Heart left ventricle (tissue), 16 donors: ENCODE data around the gene AP4M1. TPM values are rescaled to one million over a fixed set of nuclear protein-coding genes. Genes with fewer than 3 reads are reported as not detected.

Experiments used
- ATAC-seq, 4 donors: fragments of 200-7000 bp; cut with Tn5 transposase; one replicate each; pipeline ENCODE4 v1.9.1; 2020 to 2022; ENCODE audit warnings: moderate library complexity in 4 of 4, mild to moderate bottlenecking in 3 of 4, moderate number of reproducible peaks in 1 of 4
- DNase-seq, 5 donors: peaks; one replicate each; pipeline ENCODE4 v3.0.0-alpha.2; 2020
- H3K27ac ChIP-seq, 12 donors: fragments of 200-600 bp; sonication (generic) in 4 of 12; one replicate each; pipeline versions ENCODE4 v1.5.0 to v1.8.0; 2016 to 2022; ENCODE audit warnings: mild to moderate bottlenecking in 2 of 12
- H3K27me3 ChIP-seq, 9 donors: fragments of 200-600 bp; sonication (generic) in 2 of 9; one replicate each; pipeline versions ENCODE4 v1.5.1 to v1.8.0; 2016 to 2022; ENCODE audit warnings: mild to moderate bottlenecking in 3 of 9
- H3K36me3 ChIP-seq, 9 donors: fragments of 200-600 bp; sonication (generic) in 2 of 9; one replicate each; pipeline versions ENCODE4 v1.5.0 to v1.8.0; 2018 to 2022; ENCODE audit warnings: mild to moderate bottlenecking in 2 of 9
- H3K4me1 ChIP-seq, 12 donors: fragments of 200-600 bp; sonication (generic) in 4 of 12; one replicate each; pipeline versions ENCODE4 v1.5.0 to v1.8.0; 2016 to 2022; ENCODE audit warnings: mild to moderate bottlenecking in 3 of 12
- H3K4me3 ChIP-seq, 12 donors: fragments of 200-600 bp; sonication (generic) in 4 of 12; one replicate each; pipeline versions ENCODE4 v1.5.0 to v1.8.0; 2017 to 2022; ENCODE audit warnings: mild to moderate bottlenecking in 9 of 12, moderate library complexity in 4 of 12
- H3K9me3 ChIP-seq, 12 donors: fragments of 200-600 bp; sonication (generic) in 4 of 12; one replicate each; pipeline versions ENCODE4 v1.5.0 to v1.8.0; 2016 to 2022; ENCODE audit warnings: mild to moderate bottlenecking in 1 of 12
- CTCF ChIP-seq, 12 donors: fragments of 200-600 bp; sonication (generic) in 4 of 12; IDR thresholded peaks; one replicate each; pipeline versions ENCODE4 v1.5.0 to v1.8.0; 2018 to 2022; ENCODE audit warnings: antibody characterized with exemption in 12 of 12, mild to moderate bottlenecking in 5 of 12
- POLR2A ChIP-seq, 2 donors: fragments of 450-650 bp; IDR thresholded peaks; one replicate each; pipeline ENCODE4 v1.6.1; 2017; ENCODE audit warnings: antibody characterized with exemption in 2 of 2, mild to moderate bottlenecking in 2 of 2, moderate library complexity in 2 of 2
- WGBS, 4 donors: extraction: QIAGEN DNeasy Blood & Tissue Kit in 2 of 4; methylation state at CpG; one replicate each; pipeline versions ENCODE4 v1.1.5 to v1.1.7; 2013 to 2018; 5-methylcytosine and 5-hydroxymethylcytosine counted together
- intact Hi-C, 10 donors: fragments of 100-400 bp; cut with DNase I; formaldehyde crosslinking; loops; one replicate each; pipeline versions ENCODE4 v1.11.1 to v1.14.2; 2022
- polyA plus RNA-seq, 2 donors: library from polyadenylated mRNA; stranded (reverse); fragments of 200-250 nt; gene quantifications; one replicate each; pipeline ENCODE4 v1.2.3, GENCODE V29; 2013
- total RNA-seq, 9 donors: library from RNA; depleted of rRNA in 2 of 9; stranded (reverse); fragments of >200 nt in 2 of 9; fragmentation: NEBNext Ultra II Directional in 3 of 9; extraction: Animal tissue kit (Norgen Biotek cat#: 25700) in 3 of 9; gene quantifications; one replicate each; pipeline versions ENCODE4 v1.1.0 to v1.2.4, GENCODE V29; 2016 to 2023
- donor health status: ischemic (EF 13 %, LVEDD 7.1; RV severe dilation, severe dysfunction).
- donor health status: healthy with polysubstance abuse.
- donor health status: DM: no; HTN: yes; CAD: no.
- donor health status: DM: no; HTN: no; CAD: no.
- donor health status: ischemic (EF 25% LVEDD 6.9; RV normal size, moderate dysfunction).
- donor health status: ischemic (EF 25% LVEDD 5.7; RV mildly dilated, moderate dysfunction).
- donor health status: healthy.
- donor health status: DM: yes; HTN: yes; CAD: no.
- donor health status: ischemic (EF 35%, LVEDD 5.7; RV mildly dilated, moderate dysfunction).
- donor health status: nonischemic (EF 11% LVEDD 7.7; RV severe dilation, severe dysfunction).
- donor health status: DM: yes; HTN: yes; CAD: no.
- donor health status: PGD.
- donor health status: ischemic (EF 29% LVEDD 5.4; RV normal size, mild dysfunction).
- donor health status: nonischemic (EF 23%, LVEDD 6.1; RV moderate dilation, normal function).

The AP4M1 gene
- total and polyA plus RNA-seq, 11 donors: 8.9 to 19.3 (median 12.3) TPM

- ATAC-seq (peak; percentile 48 to 88 (median 88)), DNase-seq (peak; percentile 88 to 94 (median 91))
- Histone ChIP-seq H3K4me1 (peaks cover 0 to 31% (median 16%) of the 10 kb centered on the region in 12 donors), H3K27ac (peak within 1 kb of the TSS; percentile 70 to 97 (median 93)), H3K4me3 (peak within 1 kb of the TSS; percentile 62 to 96 (median 87)), H3K36me3 (peaks cover 0 to 38% (median 36%) of the 10 kb centered on the region in 9 donors), H3K9me3 (no peaks in the 10 kb centered on the region), H3K27me3 (no peaks in the 10 kb centered on the region)
- no peak for TF ChIP-seq CTCF (IDR thresholded peaks at IDR 0.05)
- peak in 1 of 2 donors; percentile 89 for TF ChIP-seq POLR2A (IDR thresholded peaks at IDR 0.05)
- intact Hi-C loops: loop anchor here in 4 of 10 donors (5.0 to 10.0 kb wide), 2 partner anchors 38 to 174 kb away; partner anchors contain the start of genes TRIM4 (in 3 of the 4) and MBLAC1 (in 1 of the 4)
- WGBS, 4 donors: 0 to 2% (median 1%) methylated on average over 32 to 68 of the region's 68 CpGs
These were observed 12.6 kb upstream of the AP4M1 start, which contains the start of gene COPS6 for GRCh38 chr7:100088621-100089457. TSS of gene COPS6 (plus strand) at chr7:100088969. CDS start at chr7:100088991, 22 bp downstream.

DNA sequence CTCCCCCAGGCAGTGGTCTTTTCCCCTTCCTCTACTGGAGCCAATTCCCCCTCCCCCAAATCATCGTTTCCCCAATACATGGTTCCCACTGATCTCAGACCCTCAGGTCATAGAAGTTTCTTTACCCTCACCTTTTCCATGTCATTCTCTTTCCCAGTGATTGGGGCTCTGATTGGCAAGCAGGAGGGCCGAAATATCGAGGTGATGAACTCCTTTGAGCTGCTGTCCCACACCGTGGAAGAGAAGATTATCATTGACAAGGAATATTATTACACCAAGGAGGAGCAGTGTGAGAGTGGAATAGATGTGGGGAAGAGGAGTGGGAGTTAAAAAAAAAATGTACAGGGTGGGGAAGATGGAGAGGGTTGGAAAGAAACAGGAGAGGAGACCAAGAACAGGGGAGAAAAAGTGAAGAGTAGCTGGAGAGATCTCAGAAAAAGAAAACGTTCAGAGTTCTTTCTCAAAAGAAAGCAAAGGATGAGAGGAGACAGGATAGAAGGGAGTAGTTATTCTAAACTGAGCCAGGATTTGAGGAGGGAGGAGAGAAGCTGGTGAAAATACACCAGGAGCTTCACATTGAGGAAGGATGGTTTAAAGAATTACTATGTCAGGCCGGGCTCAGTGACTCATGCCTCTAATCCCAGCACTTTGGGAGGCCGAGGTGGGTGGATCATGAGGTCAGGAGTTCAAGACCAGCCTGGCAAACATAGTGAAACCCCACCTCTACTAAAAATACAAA, 11.8 kb upstream of the AP4M1 start:
- intact Hi-C loops: loop anchor here in 5 of 10 donors (5.0 to 10.0 kb wide), 2 partner anchors 38 to 175 kb away; partner anchors contain the start of genes TRIM4 (in 3 of the 5) and MBLAC1 (in 2 of the 5)
- Histone ChIP-seq H3K4me1 (peaks cover 0 to 31% (median 16%) of the 10 kb centered on the region in 12 donors), H3K9me3 (no peaks in the 10 kb centered on the region), H3K27ac (peak overlapping the region in 10 of 12 donors; percentile 85 to 97 (median 93)), H3K4me3 (peak overlapping the region; percentile 62 to 96 (median 87)), H3K27me3 (no peaks in the 10 kb centered on the region), H3K36me3 (peaks cover 0 to 46% (median 44%) of the 10 kb centered on the region in 9 donors)
- DNase-seq: no peak
- WGBS, 4 donors: 37 to 42% (median 40%) methylated on average over 7 of the region's 7 CpGs
- TF ChIP-seq POLR2A (IDR thresholded peaks at IDR 0.05) (no peak), CTCF (IDR thresholded peaks at IDR 0.05) (no peak)
- no peak for ATAC-seq

GRCh38 chr7:100090527-100091410, 10.7 kb upstream of the AP4M1 start:
- Histone ChIP-seq H3K27me3 (no peaks in the 10 kb centered on the region), H3K4me3 (no peak overlapping the region), H3K9me3 (no peaks in the 10 kb centered on the region), H3K27ac (no peak overlapping the region), H3K4me1 (peaks cover 0 to 28% (median 16%) of the 10 kb centered on the region in 12 donors), H3K36me3 (peaks cover 0 to 58% (median 55%) of the 10 kb centered on the region in 9 donors)
- intact Hi-C loops: loop anchor here in 1 of 10 donors (5.0 kb wide), 1 partner anchor 37 kb away; the partner anchor contains the start of gene MBLAC1
- ATAC-seq: no peak
- no peak for DNase-seq
- TF ChIP-seq CTCF (IDR thresholded peaks at IDR 0.05): no peak
- TF ChIP-seq POLR2A (IDR thresholded peaks at IDR 0.05): no peak
- 87 to 92% (median 88%) methylated on average over 13 to 14 of the region's 14 CpGs for WGBS, 4 donors
